ENCODE results near the gene SERPINE1.

SERPINE1 gene

GRCh38 chr7:101155303-101155702 is 28.4 kb downstream of the SERPINE1 start:
- Histone ChIP-seq H3K4me3 (ENCODE audit: low read length in 2 of 2) (peak overlapping the region; percentile 76 to 77), H3K27me3 (ENCODE audit: control insufficient read depth in 2 of 2, insufficient read depth in 2 of 2, low read length in 2 of 2) (no peaks in the 10 kb centered on the region), H3K4me1 (ENCODE audit: control insufficient read depth in 2 of 2, insufficient read depth in 2 of 2, low read length in 2 of 2) (peaks cover 7 to 12% of the 10 kb centered on the region in 2 donors), H3K27ac (ENCODE audit: low read depth in 2 of 2, low read length in 2 of 2) (no peak overlapping the region), H3K36me3 (ENCODE audit: control insufficient read depth in 2 of 2, insufficient read depth in 2 of 2, low read length in 2 of 2) (peaks cover 11 to 15% of the 10 kb centered on the region in 2 donors), H3K9ac (ENCODE audit: low read depth in 1 of 2, low read length in 2 of 2) (peak overlapping the region; percentile 56 to 72), H3K9me3 (ENCODE audit: control insufficient read depth in 2 of 2, low read length in 2 of 2) (no peaks in the 10 kb centered on the region)

- Histone ChIP-seq H3K4me1 (ENCODE audit: control insufficient read depth in 2 of 2, insufficient read depth in 2 of 2, low read length in 2 of 2) (peaks cover 7 to 12% of the 10 kb centered on the region in 2 donors), H3K27ac (ENCODE audit: low read depth in 2 of 2, low read length in 2 of 2) (no peak overlapping the region), H3K4me3 (ENCODE audit: low read length in 2 of 2) (peak overlapping the region in 1 of 2 donors; percentile 4), H3K9ac (ENCODE audit: low read depth in 1 of 2, low read length in 2 of 2) (no peak overlapping the region), H3K9me3 (ENCODE audit: control insufficient read depth in 2 of 2, low read length in 2 of 2) (no peaks in the 10 kb centered on the region), H3K36me3 (ENCODE audit: control insufficient read depth in 2 of 2, insufficient read depth in 2 of 2, low read length in 2 of 2) (peaks cover 12 to 16% of the 10 kb centered on the region in 2 donors), H3K27me3 (ENCODE audit: control insufficient read depth in 2 of 2, insufficient read depth in 2 of 2, low read length in 2 of 2) (no peaks in the 10 kb centered on the region)
Measured at GRCh38 chr7:101156277-101156676, 29.4 kb downstream of the SERPINE1 start.

DNA sequence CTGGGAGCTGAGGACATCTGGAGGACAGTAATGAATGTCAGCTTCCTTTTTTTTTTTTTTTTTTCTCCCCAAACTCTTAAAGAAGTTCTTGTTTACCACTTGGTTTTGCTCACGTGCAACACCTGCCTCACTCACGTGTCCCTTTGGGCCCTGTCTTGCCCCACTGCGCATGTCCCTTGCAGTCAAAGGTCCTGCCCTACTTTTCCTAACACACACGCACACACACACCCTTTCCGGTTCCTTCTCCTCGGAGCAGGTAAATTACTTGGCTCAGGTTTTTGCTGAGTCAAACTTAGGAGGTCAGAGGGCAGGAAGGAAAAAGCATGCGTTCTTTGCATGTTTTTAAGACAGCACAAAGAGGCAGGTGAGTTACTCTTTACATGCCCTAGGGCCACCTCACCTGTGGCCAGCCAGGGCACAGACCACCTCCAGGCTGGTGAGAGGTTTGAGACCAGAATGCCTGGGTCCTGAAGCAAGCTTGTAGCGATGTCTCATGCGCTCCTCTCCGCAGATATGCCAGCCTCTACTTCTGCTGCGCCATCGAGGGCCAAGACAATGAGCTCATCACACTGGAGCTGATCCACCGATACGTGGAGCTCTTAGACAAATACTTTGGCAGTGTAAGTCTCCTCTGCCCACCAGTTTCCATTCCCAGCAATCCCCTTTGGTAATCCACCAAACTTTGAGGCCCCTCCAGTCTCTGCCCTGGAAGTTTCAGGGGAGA is 30.1 kb downstream of the SERPINE1 start:
- Histone ChIP-seq H3K9me3 (ENCODE audit: control insufficient read depth in 2 of 2, low read length in 2 of 2) (no peaks in the 10 kb centered on the region), H3K9ac (ENCODE audit: low read depth in 1 of 2, low read length in 2 of 2) (no peak overlapping the region), H3K27me3 (ENCODE audit: control insufficient read depth in 2 of 2, insufficient read depth in 2 of 2, low read length in 2 of 2) (peaks cover 0 to 1% of the 10 kb centered on the region in 2 donors), H3K4me1 (ENCODE audit: control insufficient read depth in 2 of 2, insufficient read depth in 2 of 2, low read length in 2 of 2) (peaks cover 7 to 12% of the 10 kb centered on the region in 2 donors), H3K4me3 (ENCODE audit: low read length in 2 of 2) (no peak overlapping the region), H3K27ac (ENCODE audit: low read depth in 2 of 2, low read length in 2 of 2) (no peak overlapping the region), H3K36me3 (ENCODE audit: control insufficient read depth in 2 of 2, insufficient read depth in 2 of 2, low read length in 2 of 2) (peaks cover 12 to 16% of the 10 kb centered on the region in 2 donors)

GRCh38 chr7:101159696-101160674 is 33.1 kb downstream of the SERPINE1 start:
- Histone ChIP-seq H3K9ac (ENCODE audit: low read depth in 1 of 2, low read length in 2 of 2) (no peak overlapping the region), H3K27me3 (ENCODE audit: control insufficient read depth in 2 of 2, insufficient read depth in 2 of 2, low read length in 2 of 2) (peaks cover 9 to 13% of the 10 kb centered on the region in 2 donors), H3K36me3 (ENCODE audit: control insufficient read depth in 2 of 2, insufficient read depth in 2 of 2, low read length in 2 of 2) (peaks cover 12 to 16% of the 10 kb centered on the region in 2 donors), H3K4me1 (ENCODE audit: control insufficient read depth in 2 of 2, insufficient read depth in 2 of 2, low read length in 2 of 2) (peaks cover 11 to 13% of the 10 kb centered on the region in 2 donors), H3K27ac (ENCODE audit: low read depth in 2 of 2, low read length in 2 of 2) (no peak overlapping the region), H3K9me3 (ENCODE audit: control insufficient read depth in 2 of 2, low read length in 2 of 2) (no peaks in the 10 kb centered on the region), H3K4me3 (ENCODE audit: low read length in 2 of 2) (no peak overlapping the region)

- Histone ChIP-seq H3K27ac (ENCODE audit: low read depth in 2 of 2, low read length in 2 of 2) (no peak overlapping the region), H3K27me3 (ENCODE audit: control insufficient read depth in 2 of 2, insufficient read depth in 2 of 2, low read length in 2 of 2) (peaks cover 12 to 18% of the 10 kb centered on the region in 2 donors), H3K36me3 (ENCODE audit: control insufficient read depth in 2 of 2, insufficient read depth in 2 of 2, low read length in 2 of 2) (peaks cover 12 to 16% of the 10 kb centered on the region in 2 donors), H3K9ac (ENCODE audit: low read depth in 1 of 2, low read length in 2 of 2) (no peak overlapping the region), H3K9me3 (ENCODE audit: control insufficient read depth in 2 of 2, low read length in 2 of 2) (no peaks in the 10 kb centered on the region), H3K4me1 (ENCODE audit: control insufficient read depth in 2 of 2, insufficient read depth in 2 of 2, low read length in 2 of 2) (peaks cover 11% of the 10 kb centered on the region in 2 donors), H3K4me3 (ENCODE audit: low read length in 2 of 2) (no peak overlapping the region)
Measured at GRCh38 chr7:101160910-101161309, 34.0 kb downstream of the SERPINE1 start.

DNA sequence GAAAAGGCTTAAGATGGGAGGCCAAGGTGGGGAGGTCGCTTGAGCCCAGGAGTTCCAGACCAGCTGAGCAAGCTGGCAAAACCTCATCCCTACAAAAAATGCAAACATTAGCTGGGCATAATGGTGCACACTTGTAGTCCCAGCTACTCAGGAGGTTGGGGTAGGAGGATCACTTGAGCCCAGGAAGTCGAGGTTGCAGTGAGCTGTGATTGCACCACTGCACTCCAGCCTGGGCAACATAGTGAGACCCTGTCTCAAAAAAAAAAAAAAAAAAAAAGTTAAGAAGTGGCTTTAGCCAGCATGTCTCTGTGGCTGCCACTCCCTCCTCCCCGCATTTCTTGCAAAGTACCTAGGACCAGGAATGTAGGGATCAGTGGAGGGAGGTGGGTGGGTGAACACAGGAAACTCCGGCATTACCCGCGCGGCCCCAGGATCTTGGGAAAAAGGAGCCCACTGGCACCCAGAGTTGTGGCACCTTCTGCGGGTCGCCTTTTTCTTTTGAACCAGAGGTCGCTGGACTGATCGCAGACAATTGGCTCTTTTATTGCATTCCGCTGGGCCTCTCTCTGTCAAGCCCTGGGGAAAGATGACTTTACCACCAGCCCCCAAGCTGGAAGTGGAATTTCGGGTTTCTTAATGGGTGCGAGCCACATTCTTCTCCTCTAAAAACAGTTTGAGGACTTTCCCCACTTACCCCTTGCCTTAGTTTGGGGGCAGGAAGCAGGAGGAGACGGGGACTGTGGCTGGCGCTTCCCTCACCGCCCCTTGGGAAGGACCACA is 35.0 kb downstream of the SERPINE1 start:
- H3K9me3 ChIP-seq (ENCODE audit: control insufficient read depth in 2 of 2, low read length in 2 of 2): no peaks in the 10 kb centered on the region
- no peak overlapping the region for H3K9ac ChIP-seq (ENCODE audit: low read depth in 1 of 2, low read length in 2 of 2)
- no peak overlapping the region for H3K27ac ChIP-seq (ENCODE audit: low read depth in 2 of 2, low read length in 2 of 2)
- peaks cover 12 to 16% of the 10 kb centered on the region in 2 donors for H3K36me3 ChIP-seq (ENCODE audit: control insufficient read depth in 2 of 2, insufficient read depth in 2 of 2, low read length in 2 of 2)
- H3K4me3 ChIP-seq (ENCODE audit: low read length in 2 of 2): no peak overlapping the region
- peaks cover 12 to 13% of the 10 kb centered on the region in 2 donors for H3K4me1 ChIP-seq (ENCODE audit: control insufficient read depth in 2 of 2, insufficient read depth in 2 of 2, low read length in 2 of 2)
- H3K27me3 ChIP-seq (ENCODE audit: control insufficient read depth in 2 of 2, insufficient read depth in 2 of 2, low read length in 2 of 2): peaks cover 17 to 23% of the 10 kb centered on the region in 2 donors

- no peaks in the 10 kb centered on the region for H3K9me3 ChIP-seq (ENCODE audit: control insufficient read depth in 2 of 2, low read length in 2 of 2)
- peaks cover 25 to 30% of the 10 kb centered on the region in 2 donors for H3K27me3 ChIP-seq (ENCODE audit: control insufficient read depth in 2 of 2, insufficient read depth in 2 of 2, low read length in 2 of 2)
- peak overlapping the region in 1 of 2 donors; percentile 21 for H3K4me3 ChIP-seq (ENCODE audit: low read length in 2 of 2)
- no peak overlapping the region for H3K9ac ChIP-seq (ENCODE audit: low read depth in 1 of 2, low read length in 2 of 2)
- peaks cover 9 to 12% of the 10 kb centered on the region in 2 donors for H3K4me1 ChIP-seq (ENCODE audit: control insufficient read depth in 2 of 2, insufficient read depth in 2 of 2, low read length in 2 of 2)
- no peak overlapping the region for H3K27ac ChIP-seq (ENCODE audit: low read depth in 2 of 2, low read length in 2 of 2)
- peaks cover 12 to 13% of the 10 kb centered on the region in 2 donors for H3K36me3 ChIP-seq (ENCODE audit: control insufficient read depth in 2 of 2, insufficient read depth in 2 of 2, low read length in 2 of 2)
Measured at GRCh38 chr7:101162551-101163278, 35.8 kb downstream of the SERPINE1 start.

GRCh38 chr7:101163279-101164070 is 36.6 kb downstream of the SERPINE1 start:
- Histone ChIP-seq H3K9ac (ENCODE audit: low read depth in 1 of 2, low read length in 2 of 2) (no peak overlapping the region), H3K27me3 (ENCODE audit: control insufficient read depth in 2 of 2, insufficient read depth in 2 of 2, low read length in 2 of 2) (peaks cover 33 to 38% of the 10 kb centered on the region in 2 donors), H3K27ac (ENCODE audit: low read depth in 2 of 2, low read length in 2 of 2) (no peak overlapping the region), H3K9me3 (ENCODE audit: control insufficient read depth in 2 of 2, low read length in 2 of 2) (no peaks in the 10 kb centered on the region), H3K4me3 (ENCODE audit: low read length in 2 of 2) (peak overlapping the region; percentile 48 to 51), H3K4me1 (ENCODE audit: control insufficient read depth in 2 of 2, insufficient read depth in 2 of 2, low read length in 2 of 2) (peaks cover 9 to 12% of the 10 kb centered on the region in 2 donors), H3K36me3 (ENCODE audit: control insufficient read depth in 2 of 2, insufficient read depth in 2 of 2, low read length in 2 of 2) (peaks cover 8 to 10% of the 10 kb centered on the region in 2 donors)
